ENCODE results near the gene ZNF496. TPM values are rescaled to one million over a fixed set of nuclear protein-coding genes. Genes with fewer than 3 reads are reported as not detected.

Gene ZNF496
- total and polyA plus RNA-seq, 5 donors = 7.9 to 19.5 (median 17.2) TPM

GRCh38 chr1:247337250-247337746, 5.6 kb upstream of the ZNF496 start:
- Histone ChIP-seq H3K4me3 (ENCODE audit: low read length) (no peak overlapping the region), H3K9me3 (ENCODE audit: control insufficient read depth, low read length) (no peaks in the 10 kb centered on the region), H3K27ac (ENCODE audit: low read length) (no peak overlapping the region), H3K27me3 (ENCODE audit: control insufficient read depth, insufficient read depth) (no peaks in the 10 kb centered on the region), H3K4me1 (ENCODE audit: control insufficient read depth, insufficient read depth, low read length) (peaks cover 10% of the 10 kb centered on the region)
- DNase-seq (peak in 2 of 3 donors; percentile 51 to 62), ATAC-seq (no peak)
- 51% methylated on average over 10 of the region's 10 CpGs for WGBS
- intact Hi-C loops (cut with DNase I) = no loop called here

- DNase-seq (peak in 1 of 3 donors; percentile 44), ATAC-seq (no peak)
- Histone ChIP-seq H3K27ac (ENCODE audit: low read length) (no peak overlapping the region), H3K4me1 (ENCODE audit: control insufficient read depth, insufficient read depth, low read length) (peaks cover 10% of the 10 kb centered on the region), H3K27me3 (ENCODE audit: control insufficient read depth, insufficient read depth) (no peaks in the 10 kb centered on the region), H3K9me3 (ENCODE audit: control insufficient read depth, low read length) (no peaks in the 10 kb centered on the region), H3K4me3 (ENCODE audit: low read length) (no peak overlapping the region)
- intact Hi-C loops (cut with DNase I) = no loop called here
- WGBS = 87% methylated on average over 7 of the region's 7 CpGs
Measured at GRCh38 chr1:247336390-247336789, 4.7 kb upstream of the ZNF496 start.

GRCh38 chr1:247335882-247336281, 4.2 kb upstream of the ZNF496 start:
- DNase-seq (peak; percentile 38 to 77 (median 70)), ATAC-seq (no peak)
- no peak overlapping the region for H3K4me3 ChIP-seq (ENCODE audit: low read length)
- intact Hi-C loops (cut with DNase I) = no loop called here
- H3K4me1 ChIP-seq (ENCODE audit: control insufficient read depth, insufficient read depth, low read length) = peaks cover 10% of the 10 kb centered on the region
- H3K27ac ChIP-seq (ENCODE audit: low read length) = no peak overlapping the region
- no peaks in the 10 kb centered on the region for H3K27me3 ChIP-seq (ENCODE audit: control insufficient read depth, insufficient read depth)
- H3K9me3 ChIP-seq (ENCODE audit: control insufficient read depth, low read length) = no peaks in the 10 kb centered on the region
- 33% methylated on average over 11 of the region's 11 CpGs for WGBS

- intact Hi-C loops (cut with DNase I) = loop anchor here in 1 of 4 donors (5.0 kb wide), 1 partner anchor 38 kb away; no protein-coding TSS in a partner anchor
- H3K27ac ChIP-seq (ENCODE audit: low read length) = no peak overlapping the region
- DNase-seq (no peak), ATAC-seq (no peak)
- H3K4me3 ChIP-seq (ENCODE audit: low read length) = no peak overlapping the region
- H3K9me3 ChIP-seq (ENCODE audit: control insufficient read depth, low read length) = no peaks in the 10 kb centered on the region
- H3K4me1 ChIP-seq (ENCODE audit: control insufficient read depth, insufficient read depth, low read length) = peaks cover 13% of the 10 kb centered on the region
- WGBS = 74% methylated on average over 11 of the region's 11 CpGs
- H3K27me3 ChIP-seq (ENCODE audit: control insufficient read depth, insufficient read depth) = no peaks in the 10 kb centered on the region
Measured at GRCh38 chr1:247334378-247335133, 2.9 kb upstream of the ZNF496 start.

GRCh38 chr1:247332623-247333361, 1.1 kb upstream of the ZNF496 start:
- peak overlapping the region; percentile 94 for H3K4me3 ChIP-seq (ENCODE audit: low read length)
- no peaks in the 10 kb centered on the region for H3K9me3 ChIP-seq (ENCODE audit: control insufficient read depth, low read length)
- H3K4me1 ChIP-seq (ENCODE audit: control insufficient read depth, insufficient read depth, low read length) = peaks cover 13% of the 10 kb centered on the region
- 15% methylated on average over 28 of the region's 28 CpGs for WGBS
- H3K27ac ChIP-seq (ENCODE audit: low read length) = peak overlapping the region; percentile 45
- ATAC-seq = peak in 1 of 2 donors; percentile 5
- no peaks in the 10 kb centered on the region for H3K27me3 ChIP-seq (ENCODE audit: control insufficient read depth, insufficient read depth)
- DNase-seq = peak; percentile 34 to 68 (median 67)
- intact Hi-C loops (cut with DNase I) = loop anchor here in 1 of 4 donors (5.0 kb wide), 1 partner anchor 40 kb away; no protein-coding TSS in a partner anchor

GRCh38 chr1:247332215-247332622, 552 bp upstream of the ZNF496 start:
- peaks cover 13% of the 10 kb centered on the region for H3K4me1 ChIP-seq (ENCODE audit: control insufficient read depth, insufficient read depth, low read length)
- H3K27me3 ChIP-seq (ENCODE audit: control insufficient read depth, insufficient read depth) = no peaks in the 10 kb centered on the region
- H3K4me3 ChIP-seq (ENCODE audit: low read length) = peak overlapping the region; percentile 94
- WGBS = under 1% methylated on average over 38 of the region's 38 CpGs
- H3K27ac ChIP-seq (ENCODE audit: low read length) = peak overlapping the region; percentile 89
- intact Hi-C loops (cut with DNase I) = loop anchor here in 1 of 4 donors (5.0 kb wide), 1 partner anchor 40 kb away; no protein-coding TSS in a partner anchor
- DNase-seq = peak; percentile 65 to 85 (median 84)
- H3K9me3 ChIP-seq (ENCODE audit: control insufficient read depth, low read length) = no peaks in the 10 kb centered on the region
- ATAC-seq = peak; percentile 59 to 61

- H3K4me3 ChIP-seq (ENCODE audit: low read length) = peak overlapping the region; percentile 94
- intact Hi-C loops (cut with DNase I) = loop anchor here in 1 of 4 donors (5.0 kb wide), 1 partner anchor 41 kb away; no protein-coding TSS in a partner anchor
- WGBS = under 1% methylated on average over 36 of the region's 36 CpGs
- peak overlapping the region; percentile 89 for H3K27ac ChIP-seq (ENCODE audit: low read length)
- peak; percentile 83 for ATAC-seq
- H3K27me3 ChIP-seq (ENCODE audit: control insufficient read depth, insufficient read depth) = no peaks in the 10 kb centered on the region
- H3K9me3 ChIP-seq (ENCODE audit: control insufficient read depth, low read length) = no peaks in the 10 kb centered on the region
- H3K4me1 ChIP-seq (ENCODE audit: control insufficient read depth, insufficient read depth, low read length) = peaks cover 13% of the 10 kb centered on the region
- peak; percentile 81 to 91 (median 90) for DNase-seq
Measured at GRCh38 chr1:247331172-247331524, 519 bp downstream of the ZNF496 start.

GRCh38 chr1:247330548-247331171, 1.0 kb downstream of the ZNF496 start:
- Histone ChIP-seq H3K9me3 (ENCODE audit: control insufficient read depth, low read length) (no peaks in the 10 kb centered on the region), H3K27ac (ENCODE audit: low read length) (no peak overlapping the region), H3K4me3 (ENCODE audit: low read length) (peak overlapping the region; percentile 94), H3K27me3 (ENCODE audit: control insufficient read depth, insufficient read depth) (no peaks in the 10 kb centered on the region), H3K4me1 (ENCODE audit: control insufficient read depth, insufficient read depth, low read length) (peaks cover 13% of the 10 kb centered on the region)
- ATAC-seq (no peak), DNase-seq (no peak)
- 11% methylated on average over 37 of the region's 37 CpGs for WGBS
- intact Hi-C loops (cut with DNase I) = loop anchor here in 1 of 4 donors (5.0 kb wide), 1 partner anchor 42 kb away; no protein-coding TSS in a partner anchor

GRCh38 chr1:247329097-247329617, 2.5 kb downstream of the ZNF496 start:
- no peak for DNase-seq
- no peak overlapping the region for H3K4me3 ChIP-seq (ENCODE audit: low read length)
- no peaks in the 10 kb centered on the region for H3K27me3 ChIP-seq (ENCODE audit: control insufficient read depth, insufficient read depth)
- intact Hi-C loops (cut with DNase I) = no loop called here
- H3K9me3 ChIP-seq (ENCODE audit: control insufficient read depth, low read length) = no peaks in the 10 kb centered on the region
- peaks cover 11% of the 10 kb centered on the region for H3K4me1 ChIP-seq (ENCODE audit: control insufficient read depth, insufficient read depth, low read length)
- no peak for ATAC-seq
- 97% methylated on average over 24 of the region's 24 CpGs for WGBS
- no peak overlapping the region for H3K27ac ChIP-seq (ENCODE audit: low read length)

- Histone ChIP-seq H3K9me3 (ENCODE audit: control insufficient read depth, low read length) (no peaks in the 10 kb centered on the region), H3K4me3 (ENCODE audit: low read length) (no peak overlapping the region), H3K27ac (ENCODE audit: low read length) (no peak overlapping the region), H3K27me3 (ENCODE audit: control insufficient read depth, insufficient read depth) (no peaks in the 10 kb centered on the region), H3K4me1 (ENCODE audit: control insufficient read depth, insufficient read depth, low read length) (peaks cover 9% of the 10 kb centered on the region)
- WGBS = 89% methylated on average over 5 of the region's 5 CpGs
- no peak for DNase-seq
- intact Hi-C loops (cut with DNase I) = no loop called here
- ATAC-seq = no peak
Measured at GRCh38 chr1:247328311-247328710, 3.4 kb downstream of the ZNF496 start.

All from right cardiac atrium (tissue), 5 donors.